Sigmoid colon (tissue), 7 donors: Measurements from ENCODE around the gene MYH11. TPM values are rescaled to one million over a fixed set of nuclear protein-coding genes. Genes with fewer than 3 reads are reported as not detected.
A peak's percentile ranks its signal among the peaks of the same experiment; 100 is the strongest.

Source experiments
- DNase-seq: peaks from one replicate; pipeline ENCODE4 v3.0.0-alpha.2; 2019
- H3K27ac ChIP-seq, 4 donors: fragments of 200-600 bp; sonication (generic); one replicate each; pipeline ENCODE4 v1.5.1; 2016 to 2019; ENCODE audit warnings: mild to moderate bottlenecking in 1 of 4
- H3K27me3 ChIP-seq, 3 donors: fragments of 200-600 bp; sonication (generic); one replicate each; pipeline ENCODE4 v1.5.1; 2019; ENCODE audit warnings: mild to moderate bottlenecking in 1 of 3
- H3K36me3 ChIP-seq, 4 donors: fragments of 200-600 bp; sonication (generic); one replicate each; pipeline ENCODE4 v1.5.1; 2016 to 2019
- H3K4me1 ChIP-seq, 4 donors: fragments of 200-600 bp; sonication (generic); one replicate each; pipeline ENCODE4 v1.5.1; 2017 to 2019
- H3K4me3 ChIP-seq, 4 donors: fragments of 200-600 bp; sonication (generic); one replicate each; pipeline ENCODE4 v1.5.1; 2017 to 2019; ENCODE audit warnings: mild to moderate bottlenecking in 2 of 4, moderate library complexity in 1 of 4
- H3K9me3 ChIP-seq, 4 donors: fragments of 200-600 bp in 3 of 4; sonication (generic) in 3 of 4; one replicate each; pipeline versions ENCODE4 v1.5.1 to v1.6.1; 2013 to 2019
- EP300 ChIP-seq, 4 donors: sonication (generic); formaldehyde crosslinking; IDR thresholded peaks; one replicate each; pipeline ENCODE4 v1.6.1; 2017; ENCODE audit warnings: antibody characterized with exemption in 4 of 4
- POLR2A ChIP-seq, 2 donors: fragments of 450-650 bp; IDR thresholded peaks; one replicate each; pipeline ENCODE4 v1.6.1; 2016; ENCODE audit warnings: antibody characterized with exemption in 2 of 2, mild to moderate bottlenecking in 2 of 2, moderate library complexity in 2 of 2
- POLR2AphosphoS5 ChIP-seq, 4 donors: sonication (generic); formaldehyde crosslinking; IDR thresholded peaks; one replicate each; pipeline ENCODE4 v1.6.1; 2017; ENCODE audit warnings: antibody characterized with exemption in 4 of 4
- WGBS, 2 donors: extraction: QIAGEN DNeasy Blood & Tissue Kit; methylation state at CpG; one replicate each; pipeline ENCODE4 v1.1.7; 2013; 5-methylcytosine and 5-hydroxymethylcytosine counted together
- intact Hi-C: fragments of 100-400 bp; cut with DNase I; formaldehyde crosslinking; loops from one replicate; pipeline ENCODE4 v1.15.1; 2023
- polyA plus RNA-seq, 3 donors: library from polyadenylated mRNA; stranded (reverse); fragments of 200-250 nt; gene quantifications; one replicate each; pipeline ENCODE4 v1.2.3, GENCODE V29; 2013
- small RNA-seq, 3 donors: library from RNA; depleted of rRNA; stranded (forward); fragments of <200 nt; gene quantifications; one replicate each; pipeline ENCODE3, GENCODE V24; 2016
- total RNA-seq, 4 donors: library from RNA; depleted of rRNA; stranded (reverse); fragments of >200 nt; gene quantifications; one replicate each; pipeline ENCODE4 v1.1.0, GENCODE V29; 2016
- TF ChIP-seq, protein P1 (sequence below), 4 experiments: fragments of 450-650 bp in 3 of 4; fragments of 200-600 bp in 1 of 4; IDR thresholded peaks; one replicate each; pipeline ENCODE4 v1.5.1; 2016 to 2019; ENCODE audit warnings: antibody characterized with exemption in 4 of 4, mild to moderate bottlenecking in 3 of 4, moderate library complexity in 2 of 4
- donor health status: healthy with polysubstance abuse.
- donor health status: Bipolar disorder and iron deficiency.
- donor health status: healthy.

The MYH11 gene
- total and polyA plus RNA-seq, 7 donors: 5.1 to 11,818 (median 4,282) TPM

DNA sequence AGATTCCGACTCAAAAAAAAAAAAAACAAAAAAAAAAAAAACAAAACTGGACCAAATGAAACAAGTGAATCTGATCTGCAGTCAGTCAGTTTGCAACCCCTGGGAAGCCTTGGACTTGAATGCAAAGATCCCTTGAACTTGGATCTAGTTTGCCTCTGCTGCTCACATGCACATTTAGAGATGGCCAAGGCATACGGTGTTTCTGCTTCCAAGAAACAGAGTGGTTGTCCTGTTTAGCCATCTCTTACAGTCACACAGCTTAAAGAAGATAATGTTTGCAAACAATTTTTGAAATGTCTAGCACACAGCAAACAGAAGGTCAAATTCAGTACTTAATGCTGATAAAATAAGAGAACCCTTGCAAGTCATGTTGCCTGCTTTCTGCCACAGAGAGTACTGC lies 202.2 kb downstream of the MYH11 start:
- DNase-seq: peak; percentile 13
- Histone ChIP-seq H3K27ac (peak overlapping the region in 2 of 4 donors; percentile 16 to 98), H3K27me3 (no peaks in the 10 kb centered on the region), H3K4me1 (peaks cover 0 to 52% (median 38%) of the 10 kb centered on the region in 4 donors), H3K4me3 (no peak overlapping the region), H3K9me3 (no peaks in the 10 kb centered on the region), H3K36me3 (no peaks in the 10 kb centered on the region)
- TF ChIP-seq EP300 (IDR thresholded peaks at IDR 0.05): no peak
- no peak for TF ChIP-seq POLR2AphosphoS5 (IDR thresholded peaks at IDR 0.05)
- no peak for TF ChIP-seq POLR2A (IDR thresholded peaks at IDR 0.05)
- TF ChIP-seq, protein P1, sequence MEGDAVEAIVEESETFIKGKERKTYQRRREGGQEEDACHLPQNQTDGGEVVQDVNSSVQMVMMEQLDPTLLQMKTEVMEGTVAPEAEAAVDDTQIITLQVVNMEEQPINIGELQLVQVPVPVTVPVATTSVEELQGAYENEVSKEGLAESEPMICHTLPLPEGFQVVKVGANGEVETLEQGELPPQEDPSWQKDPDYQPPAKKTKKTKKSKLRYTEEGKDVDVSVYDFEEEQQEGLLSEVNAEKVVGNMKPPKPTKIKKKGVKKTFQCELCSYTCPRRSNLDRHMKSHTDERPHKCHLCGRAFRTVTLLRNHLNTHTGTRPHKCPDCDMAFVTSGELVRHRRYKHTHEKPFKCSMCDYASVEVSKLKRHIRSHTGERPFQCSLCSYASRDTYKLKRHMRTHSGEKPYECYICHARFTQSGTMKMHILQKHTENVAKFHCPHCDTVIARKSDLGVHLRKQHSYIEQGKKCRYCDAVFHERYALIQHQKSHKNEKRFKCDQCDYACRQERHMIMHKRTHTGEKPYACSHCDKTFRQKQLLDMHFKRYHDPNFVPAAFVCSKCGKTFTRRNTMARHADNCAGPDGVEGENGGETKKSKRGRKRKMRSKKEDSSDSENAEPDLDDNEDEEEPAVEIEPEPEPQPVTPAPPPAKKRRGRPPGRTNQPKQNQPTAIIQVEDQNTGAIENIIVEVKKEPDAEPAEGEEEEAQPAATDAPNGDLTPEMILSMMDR (IDR thresholded peaks at IDR 0.05): no peak
- intact Hi-C loops: loop anchor here (5.0 kb wide), 1 partner anchor 538 kb away; no protein-coding TSS in a partner anchor
- 83 to 89% methylated on average over 2 of the region's 2 CpGs for WGBS, 2 donors

DNA sequence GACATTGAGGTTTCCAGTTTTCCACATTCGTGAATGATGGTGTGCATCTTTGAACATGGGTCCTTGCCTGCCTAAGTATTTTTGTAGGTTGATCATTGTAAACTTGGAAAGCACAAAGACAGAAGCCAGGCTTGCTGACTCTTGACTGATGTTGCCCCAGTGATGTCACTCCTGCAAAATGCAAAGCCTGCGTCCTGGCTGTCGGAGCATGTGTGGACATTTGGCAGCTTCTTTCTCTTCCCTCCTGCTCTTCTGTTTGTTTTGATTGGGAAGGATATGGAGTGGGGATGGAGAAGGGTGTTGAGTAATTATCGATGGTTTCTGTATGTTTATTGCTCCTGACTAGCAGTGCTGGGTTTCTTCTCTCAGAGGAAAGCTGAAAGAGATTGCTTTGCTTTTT lies 203.6 kb downstream of the MYH11 start:
- intact Hi-C loops: loop anchor here (5.0 kb wide), 1 partner anchor 539 kb away; no protein-coding TSS in a partner anchor
- peak; percentile 85 for DNase-seq
- Histone ChIP-seq H3K36me3 (no peaks in the 10 kb centered on the region), H3K27ac (peak overlapping the region; percentile 94 to 99 (median 96)), H3K4me1 (peaks cover 0 to 52% (median 42%) of the 10 kb centered on the region in 4 donors), H3K9me3 (no peaks in the 10 kb centered on the region), H3K4me3 (peak overlapping the region in 1 of 4 donors; percentile 3), H3K27me3 (no peaks in the 10 kb centered on the region)
- TF ChIP-seq POLR2A (IDR thresholded peaks at IDR 0.05) (no peak), EP300 (IDR thresholded peaks at IDR 0.05) (peak in 2 of 4 donors; percentile 63 to 79), POLR2AphosphoS5 (IDR thresholded peaks at IDR 0.05) (peak; percentile 69 to 84 (median 81))
- TF ChIP-seq, protein P1 (IDR thresholded peaks at IDR 0.05): no peak
- 40 to 54% methylated on average over 4 of the region's 4 CpGs for WGBS, 2 donors

Small RNA genes lying within 50 kb of the gene (small RNA-seq; reads per million reads assigned to genes)
- gene RNU6-213P: 0 reads per million in 3 donors

Other genes starting within 250 kb of the MYH11 start
- 10 to 100 TPM; 43.8 to 76.7 (median 54.8) TPM for gene MARF1, start 213.9 kb downstream of the MYH11 start, total RNA-seq
- 10 to 100 TPM; 13.8 to 25.1 (median 13.9) TPM for gene MARF1, start 213.9 kb downstream of the MYH11 start, polyA plus RNA-seq
- gene NDE1, start 206.8 kb downstream of the MYH11 start, total RNA-seq: 10 to 100 TPM; 27.1 to 86.1 (median 35.3) TPM
- gene NDE1, start 206.8 kb downstream of the MYH11 start, polyA plus RNA-seq: 10 to 100 TPM; 11.3 to 29.3 (median 13.8) TPM
- 10 to 100 TPM; 29.5 to 44.2 (median 34.7) TPM for gene CEP20, start 31.6 kb upstream of the MYH11 start, total RNA-seq
- gene CEP20, start 31.6 kb upstream of the MYH11 start, polyA plus RNA-seq: 10 to 100 TPM; 23.9 to 34.9 (median 30.6) TPM
- 10 to 100 TPM; 22.5 to 51.8 (median 32.5) TPM for gene ABCC1, start 92.6 kb upstream of the MYH11 start, total RNA-seq
- gene ABCC1, start 92.6 kb upstream of the MYH11 start, polyA plus RNA-seq: 10 to 100 TPM in 1 of 3 donors, 1 to 10 TPM in 2; 1.8 to 17.6 (median 1.8) TPM